Measurements from ENCODE around the gene LCTL. TPM values are rescaled to one million over a fixed set of nuclear protein-coding genes. Genes with fewer than 3 reads are reported as not detected.

The LCTL gene
- total and polyA plus RNA-seq, 10 of the 15 experiments (the other 5 are each of a cell fraction or from before 2014, with no cell fraction given), result 0.07 to 0.76 (median 0.40) TPM; not detected in 5

DNA sequence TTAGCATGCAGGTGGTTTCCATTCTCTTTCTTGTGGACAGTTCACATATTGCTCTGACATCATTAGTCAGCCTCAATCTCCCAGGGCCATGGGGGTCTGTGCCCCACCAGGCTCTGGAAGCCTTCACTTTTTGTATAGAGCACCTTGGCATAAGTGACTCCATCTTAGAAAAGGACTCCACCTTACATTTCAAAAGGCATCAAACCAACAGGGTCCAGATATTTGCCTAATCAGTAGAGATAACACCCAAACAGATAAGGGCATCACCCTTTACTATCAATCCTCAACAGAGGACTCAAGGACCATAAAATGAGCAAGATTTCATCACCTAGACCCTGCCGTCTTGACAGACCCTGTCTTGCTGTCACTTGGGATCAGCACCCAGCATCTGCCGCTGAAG is 35.7 kb upstream of the LCTL start:
- no TSS peak for BruUV-seq (replicated peaks)
- RAD21 ChIA-PET (ENCODE audit: unreplicated experiment), result no interaction called here

GRCh38 chr15:66600240-66600627 is 34.4 kb upstream of the LCTL start:
- CTCF ChIA-PET, result interaction anchor here (1.0 to 1.2 kb wide), 3 partner anchors 19 to 252 kb away, joined by 3 to 7 read pairs (median 3); no protein-coding TSS in a partner anchor
- DNase-seq (ENCODE audit: low read depth, low spot score) (no peak), FAIRE-seq (no peak), ATAC-seq (no peak)
- no peaks in the 10 kb centered on the region for H3K4me1 ChIP-seq (ENCODE audit: control insufficient read depth, insufficient read depth, low read length)
- H3K36me3 ChIP-seq (ENCODE audit: control insufficient read depth in 2 of 2, insufficient read depth in 2 of 2, low read length in 1 of 2), result no peaks in the 10 kb centered on the region
- RAD21 ChIA-PET (ENCODE audit: unreplicated experiment), result interaction anchor here (2.5 kb wide), 1 partner anchor 251 kb away, joined by 10 read pairs; no protein-coding TSS in a partner anchor
- H3K9me3 ChIP-seq (replicated peaks; ENCODE audit: control insufficient read depth, insufficient read depth, low read length), result no peaks in the 10 kb centered on the region
- POLR2A ChIA-PET, result interaction anchor here (0.6 kb wide), 1 partner anchor 542 kb away, joined by 3 read pairs; no protein-coding TSS in a partner anchor
- H3K79me2 ChIP-seq (ENCODE audit: control insufficient read depth, insufficient read depth, low read length), result no peaks in the 10 kb centered on the region
- no peak overlapping the region for H3K4me2 ChIP-seq (ENCODE audit: control insufficient read depth, insufficient read depth)
- SMC1A ChIA-PET (ENCODE audit: uncharacterized antibody, unreplicated experiment), result no interaction called here
- no peak overlapping the region for H3K4me3 ChIP-seq
- BruUV-seq (replicated peaks), result no TSS peak
- H3K9ac ChIP-seq (ENCODE audit: control insufficient read depth, insufficient read depth, low read length), result no peak overlapping the region
- H3K27ac ChIP-seq (ENCODE audit: control insufficient read depth, insufficient read depth), result no peak overlapping the region
- no peaks in the 10 kb centered on the region for H4K20me1 ChIP-seq (ENCODE audit: control insufficient read depth, insufficient read depth)
- intact Hi-C loops (cut with micrococcal nuclease; ENCODE audit: unreplicated experiment), result no loop called here
- TF ChIP-seq RB1 (IDR thresholded peaks at IDR 0.05; ENCODE audit: borderline replicate concordance) (no peak), RUNX3 (IDR thresholded peaks at IDR 0.05; ENCODE audit: low read length) (no peak), BRCA1 (IDR thresholded peaks at IDR 0.05; ENCODE audit: low read depth, low read length) (no peak), IKZF2 (IDR thresholded peaks at IDR 0.05) (no peak), SUPT20H (IDR thresholded peaks at IDR 0.05; ENCODE audit: borderline replicate concordance, control insufficient read depth, low read depth, low read length) (no peak), ZNF384 (IDR thresholded peaks at IDR 0.05; ENCODE audit: borderline replicate concordance, low read depth, low read length) (no peak), MEF2B (IDR thresholded peaks at IDR 0.05; ENCODE audit: partially characterized antibody, poor library complexity, severe bottlenecking) (no peak), ETV6 (conservative IDR thresholded peaks at IDR 0.05 in 1 of 2, IDR thresholded peaks at IDR 0.05 in 1 of 2; ENCODE audit: borderline replicate concordance in 1 of 2, low read depth in 1 of 2) (no peak), BACH1 (IDR thresholded peaks at IDR 0.05; ENCODE audit: borderline replicate concordance) (no peak), SUZ12 (IDR thresholded peaks at IDR 0.05; ENCODE audit: unreplicated experiment) (no peak), YBX1 (IDR thresholded peaks at IDR 0.05) (no peak), ZZZ3 (IDR thresholded peaks at IDR 0.05; ENCODE audit: control insufficient read depth, insufficient read length, low read depth) (no peak), FOXM1 (IDR thresholded peaks at IDR 0.05; ENCODE audit: low read depth, low read length) (no peak)
- TF ChIP-seq, protein P1, sequence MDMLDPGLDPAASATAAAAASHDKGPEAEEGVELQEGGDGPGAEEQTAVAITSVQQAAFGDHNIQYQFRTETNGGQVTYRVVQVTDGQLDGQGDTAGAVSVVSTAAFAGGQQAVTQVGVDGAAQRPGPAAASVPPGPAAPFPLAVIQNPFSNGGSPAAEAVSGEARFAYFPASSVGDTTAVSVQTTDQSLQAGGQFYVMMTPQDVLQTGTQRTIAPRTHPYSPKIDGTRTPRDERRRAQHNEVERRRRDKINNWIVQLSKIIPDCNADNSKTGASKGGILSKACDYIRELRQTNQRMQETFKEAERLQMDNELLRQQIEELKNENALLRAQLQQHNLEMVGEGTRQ (IDR thresholded peaks at IDR 0.05; ENCODE audit: borderline replicate concordance, low read depth, low read length), result no peak
- 15% methylated on average over 4 of the region's 4 CpGs for WGBS (ENCODE audit: insufficient coverage, insufficient replicate concordance, low lambda C conversion rate, missing lambda C conversion rate)
- H3K27me3 ChIP-seq (replicated peaks in 1 of 2; ENCODE audit: control insufficient read depth in 2 of 2, insufficient read depth in 2 of 2, low read length in 1 of 2), result no peaks in the 10 kb centered on the region
- in situ Hi-C loops (cut with MboI), result loop anchor here (10.0 to 25.0 kb wide), 2 partner anchors 162 to 245 kb away; no protein-coding TSS in a partner anchor
- no peak overlapping the region for H2AFZ ChIP-seq (ENCODE audit: control insufficient read depth, low read depth, low read length)

More for the DNA sequence above, 35.7 kb upstream of the LCTL start:
- DNase-seq (ENCODE audit: low read depth, low spot score) (no peak), ATAC-seq (no peak), FAIRE-seq (no peak)
- intact Hi-C loops (cut with micrococcal nuclease; ENCODE audit: unreplicated experiment), result no loop called here
- in situ Hi-C loops (cut with MboI), result loop anchor here (10.0 to 25.0 kb wide), 2 partner anchors 161 to 243 kb away; no protein-coding TSS in a partner anchor
- Histone ChIP-seq H3K4me2 (ENCODE audit: control insufficient read depth, insufficient read depth) (no peak overlapping the region), H3K79me2 (ENCODE audit: control insufficient read depth, insufficient read depth, low read length) (no peaks in the 10 kb centered on the region), H3K27ac (ENCODE audit: control insufficient read depth, insufficient read depth) (no peak overlapping the region), H2AFZ (ENCODE audit: control insufficient read depth, low read depth, low read length) (no peak overlapping the region), H3K4me1 (ENCODE audit: control insufficient read depth, insufficient read depth, low read length) (no peaks in the 10 kb centered on the region), H3K27me3 (replicated peaks in 1 of 2; ENCODE audit: control insufficient read depth in 2 of 2, insufficient read depth in 2 of 2, low read length in 1 of 2) (no peaks in the 10 kb centered on the region; a peak in 1 of 4 replicates), H3K4me3 (no peak overlapping the region), H3K36me3 (ENCODE audit: control insufficient read depth in 2 of 2, insufficient read depth in 2 of 2, low read length in 1 of 2) (no peaks in the 10 kb centered on the region), H3K9me3 (replicated peaks; ENCODE audit: control insufficient read depth, insufficient read depth, low read length) (no peaks in the 10 kb centered on the region), H3K9ac (ENCODE audit: control insufficient read depth, insufficient read depth, low read length) (no peak overlapping the region), H4K20me1 (ENCODE audit: control insufficient read depth, insufficient read depth) (no peaks in the 10 kb centered on the region)
- 49% methylated on average over 2 of the region's 2 CpGs for WGBS (ENCODE audit: insufficient coverage, insufficient replicate concordance, low lambda C conversion rate, missing lambda C conversion rate)
- TF ChIP-seq ZSCAN29 (IDR thresholded peaks at IDR 0.05) (no peak), TBL1XR1 (IDR thresholded peaks at IDR 0.05; ENCODE audit: low read depth, low read length) (no peak), NR2F1 (conservative IDR thresholded peaks at IDR 0.05) (no peak), SIX5 (IDR thresholded peaks at IDR 0.05; ENCODE audit: low read depth, low read length, severe bottlenecking) (no peak)
- ChIA-PET POLR2A (no interaction called here), SMC1A (ENCODE audit: uncharacterized antibody, unreplicated experiment) (no interaction called here), CTCF (interaction anchor here (3.3 kb wide), 1 partner anchor 251 kb away, joined by 37 read pairs; no protein-coding TSS in a partner anchor)

Measured in GM12878 (cell line).